OCI-LY1 (cell line): ENCODE measurements around the gene IGFBP7.

Source experiments
- H2AFZ ChIP-seq: fragments of 200-600 bp; sonication (generic), shearing (Covaris generic); 2 replicates; pipeline ENCODE4 v1.6.0; 2014; ENCODE audit warnings: antibody characterized with exemption, mild to moderate bottlenecking, low read length
- H3F3A ChIP-seq: fragments of 200-600 bp; sonication (generic), shearing (Covaris generic); 2 replicates; pipeline ENCODE4 v1.6.0; 2014; ENCODE audit warnings: mild to moderate bottlenecking, antibody characterized with exemption, low read length, moderate library complexity; ENCODE audit not compliant: insufficient read depth
- H3K27ac ChIP-seq: fragments of 200-600 bp; sonication (generic); 2 replicates; pipeline ENCODE4 v1.5.1; 2014; ENCODE audit warnings: low read length, mixed run types, mild to moderate bottlenecking, low read depth; ENCODE audit not compliant: poor library complexity, severe bottlenecking
- H3K27me3 ChIP-seq: fragments of 200-600 bp; sonication (generic); 2 replicates; pipeline ENCODE4 v1.6.0; 2014; ENCODE audit warnings: antibody characterized with exemption, mild to moderate bottlenecking, low read length, moderate library complexity; ENCODE audit not compliant: insufficient read depth
- H3K36me3 ChIP-seq: fragments of 200-600 bp; sonication (generic); 2 replicates; pipeline ENCODE4 v1.6.1; 2014; ENCODE audit warnings: mild to moderate bottlenecking, antibody characterized with exemption, low read length, moderate library complexity, mixed read lengths; ENCODE audit not compliant: insufficient read depth
- H3K4me1 ChIP-seq: fragments of 200-600 bp; sonication (generic); 2 replicates; pipeline ENCODE4 v1.5.1; 2014; ENCODE audit warnings: mild to moderate bottlenecking, low read length, moderate library complexity; ENCODE audit not compliant: insufficient read depth, severe bottlenecking
- H3K4me2 ChIP-seq: fragments of 200-600 bp; sonication (generic), shearing (Covaris generic); 2 replicates; pipeline ENCODE4 v1.6.1; 2014; ENCODE audit warnings: low read length
- H3K4me3 ChIP-seq: fragments of 200-600 bp; sonication (generic); 2 replicates; pipeline ENCODE4 v1.5.1; 2014; ENCODE audit warnings: low read length, low read depth, mild to moderate bottlenecking, mixed read lengths; ENCODE audit not compliant: poor library complexity, severe bottlenecking
- H3K79me2 ChIP-seq: fragments of 200-600 bp; shearing (Covaris generic); 2 replicates; pipeline ENCODE4 v1.6.1; 2016; ENCODE audit warnings: mixed run types, low read length, mixed read lengths; ENCODE audit not compliant: insufficient read depth
- H3K9ac ChIP-seq: fragments of 200-600 bp; sonication (generic), shearing (Covaris generic); 2 replicates; pipeline ENCODE4 v1.6.1; 2014; ENCODE audit warnings: mild to moderate bottlenecking, low read length, mixed read lengths
- H3K9me2 ChIP-seq: fragments of 200-600 bp; sonication (generic), shearing (Covaris generic); 2 replicates; pipeline ENCODE4 v1.6.1; 2014; ENCODE audit warnings: low read depth, mild to moderate bottlenecking, low read length, mixed read lengths
- H3K9me3 ChIP-seq: fragments of 200-600 bp; shearing (Covaris generic); 2 replicates; pipeline ENCODE4 v1.6.1; 2014; ENCODE audit warnings: low read length, mixed read lengths
- H4K20me1 ChIP-seq: fragments of 200-600 bp; sonication (generic), shearing (Covaris generic); 2 replicates; pipeline ENCODE4 v1.6.0; 2016; ENCODE audit warnings: mild to moderate bottlenecking, low read length; ENCODE audit not compliant: insufficient read depth
- EZH2 ChIP-seq: fragments of 200-600 bp; sonication (generic), shearing (Covaris generic); IDR thresholded peaks from 2 replicates; pipeline ENCODE4 v1.8.0; 2017; ENCODE audit warnings: borderline replicate concordance, mixed run types, mild to moderate bottlenecking, antibody characterized with exemption, low read length, moderate library complexity, mixed read lengths
- TF ChIP-seq, protein P1 (sequence below): fragments of 200-600 bp; sonication (generic), shearing (Covaris generic); IDR thresholded peaks from 2 replicates; pipeline ENCODE4 v1.5.1; 2017; ENCODE audit warnings: mild to moderate bottlenecking, antibody characterized with exemption, low read length, moderate library complexity, mixed read lengths

Gene IGFBP7

GRCh38 chr4:57044279-57044678, 65.9 kb downstream of the IGFBP7 start:
- Histone ChIP-seq H3K27me3 (no peaks in the 10 kb centered on the region), H3K4me3 (no peak overlapping the region), H3K9me2 (no peaks in the 10 kb centered on the region), H3K9ac (no peak overlapping the region), H3K9me3 (no peaks in the 10 kb centered on the region), H3K27ac (no peak overlapping the region), H3K4me1 (no peaks in the 10 kb centered on the region), H3K4me2 (no peak overlapping the region), H3K36me3 (no peaks in the 10 kb centered on the region), H2AFZ (no peak overlapping the region), H3F3A (no peaks in the 10 kb centered on the region), H4K20me1 (no peaks in the 10 kb centered on the region), H3K79me2 (no peaks in the 10 kb centered on the region)
- TF ChIP-seq EZH2: no peak
- TF ChIP-seq, protein P1, sequence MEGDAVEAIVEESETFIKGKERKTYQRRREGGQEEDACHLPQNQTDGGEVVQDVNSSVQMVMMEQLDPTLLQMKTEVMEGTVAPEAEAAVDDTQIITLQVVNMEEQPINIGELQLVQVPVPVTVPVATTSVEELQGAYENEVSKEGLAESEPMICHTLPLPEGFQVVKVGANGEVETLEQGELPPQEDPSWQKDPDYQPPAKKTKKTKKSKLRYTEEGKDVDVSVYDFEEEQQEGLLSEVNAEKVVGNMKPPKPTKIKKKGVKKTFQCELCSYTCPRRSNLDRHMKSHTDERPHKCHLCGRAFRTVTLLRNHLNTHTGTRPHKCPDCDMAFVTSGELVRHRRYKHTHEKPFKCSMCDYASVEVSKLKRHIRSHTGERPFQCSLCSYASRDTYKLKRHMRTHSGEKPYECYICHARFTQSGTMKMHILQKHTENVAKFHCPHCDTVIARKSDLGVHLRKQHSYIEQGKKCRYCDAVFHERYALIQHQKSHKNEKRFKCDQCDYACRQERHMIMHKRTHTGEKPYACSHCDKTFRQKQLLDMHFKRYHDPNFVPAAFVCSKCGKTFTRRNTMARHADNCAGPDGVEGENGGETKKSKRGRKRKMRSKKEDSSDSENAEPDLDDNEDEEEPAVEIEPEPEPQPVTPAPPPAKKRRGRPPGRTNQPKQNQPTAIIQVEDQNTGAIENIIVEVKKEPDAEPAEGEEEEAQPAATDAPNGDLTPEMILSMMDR: no peak

DNA sequence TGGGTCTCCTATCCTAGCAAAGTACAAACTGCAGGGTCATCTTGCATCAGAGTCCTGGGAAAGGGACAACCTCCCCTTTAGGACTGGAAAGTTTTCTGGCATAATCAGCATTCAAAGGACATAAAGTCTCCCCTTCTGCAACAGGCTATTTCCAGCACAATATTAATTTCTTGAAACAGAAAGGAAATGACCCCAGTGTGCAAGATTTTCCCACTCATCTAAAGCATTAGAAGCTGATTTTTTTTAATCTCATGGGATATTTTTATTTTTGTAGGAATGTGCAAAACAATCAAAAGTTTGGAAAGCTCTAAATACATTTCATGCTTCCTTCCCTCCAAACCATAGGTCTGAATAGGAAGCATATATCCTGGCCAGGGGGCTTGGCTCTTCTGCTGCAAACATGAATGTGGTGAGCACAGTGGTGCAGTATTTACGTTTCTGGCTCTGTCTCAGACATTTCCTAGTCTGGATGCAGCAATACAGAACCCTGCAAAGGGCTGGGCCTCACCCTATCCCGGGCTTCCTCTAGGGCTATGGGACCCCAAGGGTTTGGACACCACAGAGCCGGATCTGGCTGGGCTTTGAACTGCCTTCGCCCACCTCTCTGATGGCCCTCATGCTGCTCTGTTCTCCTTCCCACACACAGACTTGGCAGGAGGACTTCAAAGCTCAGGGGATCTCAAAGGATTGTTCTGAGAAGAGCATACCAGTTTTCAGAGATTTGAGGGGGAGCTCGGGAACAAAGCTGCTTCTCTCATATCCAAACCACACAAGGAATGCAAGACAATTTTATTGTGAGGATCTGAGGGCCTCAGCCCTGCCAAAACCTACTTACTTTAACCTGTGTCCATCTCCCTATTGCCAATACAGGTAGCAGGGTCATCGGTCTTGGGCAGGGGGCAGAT, 66.6 kb downstream of the IGFBP7 start:
- H3K9me3 ChIP-seq: no peaks in the 10 kb centered on the region
- no peak overlapping the region for H3K9ac ChIP-seq
- no peak overlapping the region for H3K4me3 ChIP-seq
- no peak overlapping the region for H2AFZ ChIP-seq
- H3K4me1 ChIP-seq: no peaks in the 10 kb centered on the region
- H3K4me2 ChIP-seq: no peak overlapping the region
- no peak overlapping the region for H3K27ac ChIP-seq
- no peaks in the 10 kb centered on the region for H3K9me2 ChIP-seq
- no peaks in the 10 kb centered on the region for H3F3A ChIP-seq
- no peaks in the 10 kb centered on the region for H3K79me2 ChIP-seq
- H3K36me3 ChIP-seq: no peaks in the 10 kb centered on the region
- H4K20me1 ChIP-seq: no peaks in the 10 kb centered on the region
- no peaks in the 10 kb centered on the region for H3K27me3 ChIP-seq
- TF ChIP-seq EZH2: no peak
- TF ChIP-seq, protein P1: no peak

- Histone ChIP-seq H3K4me2 (no peak overlapping the region), H3K4me3 (no peak overlapping the region), H3K9ac (no peak overlapping the region), H3K27ac (no peak overlapping the region), H4K20me1 (no peaks in the 10 kb centered on the region), H3K4me1 (no peaks in the 10 kb centered on the region), H3K9me3 (no peaks in the 10 kb centered on the region), H3K79me2 (no peaks in the 10 kb centered on the region), H3K36me3 (no peaks in the 10 kb centered on the region), H2AFZ (no peak overlapping the region), H3F3A (no peaks in the 10 kb centered on the region), H3K27me3 (no peaks in the 10 kb centered on the region), H3K9me2 (no peaks in the 10 kb centered on the region)
- no peak for TF ChIP-seq EZH2
- TF ChIP-seq, protein P1: no peak
These were observed 67.4 kb downstream of the IGFBP7 start for GRCh38 chr4:57042711-57043169.
